ENCODE results near the gene L3MBTL4.

DNA sequence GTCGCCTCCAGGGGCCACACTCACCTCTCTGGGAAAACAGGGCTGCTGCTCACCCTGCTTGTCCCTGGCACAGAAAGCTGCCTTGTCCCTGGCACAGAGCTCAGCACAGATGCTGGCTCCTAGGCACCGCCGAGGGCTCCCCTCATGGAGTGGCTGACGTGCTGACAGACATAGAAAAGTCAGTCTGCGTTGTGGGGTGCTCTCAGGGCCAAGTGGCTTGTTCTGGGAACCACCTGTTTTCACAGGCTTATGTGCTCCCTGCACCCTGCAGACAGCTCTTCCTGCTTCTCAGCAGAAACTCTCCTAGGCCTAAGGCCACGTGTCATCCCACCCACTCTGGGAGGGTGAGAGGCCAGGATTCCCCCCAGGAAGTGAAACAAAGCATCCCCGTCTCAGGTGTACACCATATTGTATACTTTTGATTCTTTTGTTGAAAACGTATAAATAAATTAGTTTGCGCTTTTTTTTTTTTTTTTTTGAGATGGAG is 434.7 kb downstream of the L3MBTL4 start:
- TF ChIP-seq, protein P1, sequence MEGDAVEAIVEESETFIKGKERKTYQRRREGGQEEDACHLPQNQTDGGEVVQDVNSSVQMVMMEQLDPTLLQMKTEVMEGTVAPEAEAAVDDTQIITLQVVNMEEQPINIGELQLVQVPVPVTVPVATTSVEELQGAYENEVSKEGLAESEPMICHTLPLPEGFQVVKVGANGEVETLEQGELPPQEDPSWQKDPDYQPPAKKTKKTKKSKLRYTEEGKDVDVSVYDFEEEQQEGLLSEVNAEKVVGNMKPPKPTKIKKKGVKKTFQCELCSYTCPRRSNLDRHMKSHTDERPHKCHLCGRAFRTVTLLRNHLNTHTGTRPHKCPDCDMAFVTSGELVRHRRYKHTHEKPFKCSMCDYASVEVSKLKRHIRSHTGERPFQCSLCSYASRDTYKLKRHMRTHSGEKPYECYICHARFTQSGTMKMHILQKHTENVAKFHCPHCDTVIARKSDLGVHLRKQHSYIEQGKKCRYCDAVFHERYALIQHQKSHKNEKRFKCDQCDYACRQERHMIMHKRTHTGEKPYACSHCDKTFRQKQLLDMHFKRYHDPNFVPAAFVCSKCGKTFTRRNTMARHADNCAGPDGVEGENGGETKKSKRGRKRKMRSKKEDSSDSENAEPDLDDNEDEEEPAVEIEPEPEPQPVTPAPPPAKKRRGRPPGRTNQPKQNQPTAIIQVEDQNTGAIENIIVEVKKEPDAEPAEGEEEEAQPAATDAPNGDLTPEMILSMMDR (IDR thresholded peaks at IDR 0.05), result no peak
- TF ChIP-seq POLR2A (IDR thresholded peaks at IDR 0.05), result no peak
